ENCODE results near the gene BCL3.
A peak's percentile ranks its signal among the peaks of the same experiment; 100 is the strongest.
"Not testable (repeated sequence)": the region's sequence is repeated elsewhere in the genome, so short reads cannot be mapped to it uniquely, and the experiment has no call there.

Gene BCL3

GRCh38 chr19:44759083-44759804 lies 10.7 kb downstream of the BCL3 start:
- no peak for DNase-seq

- no peak for DNase-seq
Observed at GRCh38 chr19:44762038-44762437, 13.5 kb downstream of the BCL3 start.

DNA sequence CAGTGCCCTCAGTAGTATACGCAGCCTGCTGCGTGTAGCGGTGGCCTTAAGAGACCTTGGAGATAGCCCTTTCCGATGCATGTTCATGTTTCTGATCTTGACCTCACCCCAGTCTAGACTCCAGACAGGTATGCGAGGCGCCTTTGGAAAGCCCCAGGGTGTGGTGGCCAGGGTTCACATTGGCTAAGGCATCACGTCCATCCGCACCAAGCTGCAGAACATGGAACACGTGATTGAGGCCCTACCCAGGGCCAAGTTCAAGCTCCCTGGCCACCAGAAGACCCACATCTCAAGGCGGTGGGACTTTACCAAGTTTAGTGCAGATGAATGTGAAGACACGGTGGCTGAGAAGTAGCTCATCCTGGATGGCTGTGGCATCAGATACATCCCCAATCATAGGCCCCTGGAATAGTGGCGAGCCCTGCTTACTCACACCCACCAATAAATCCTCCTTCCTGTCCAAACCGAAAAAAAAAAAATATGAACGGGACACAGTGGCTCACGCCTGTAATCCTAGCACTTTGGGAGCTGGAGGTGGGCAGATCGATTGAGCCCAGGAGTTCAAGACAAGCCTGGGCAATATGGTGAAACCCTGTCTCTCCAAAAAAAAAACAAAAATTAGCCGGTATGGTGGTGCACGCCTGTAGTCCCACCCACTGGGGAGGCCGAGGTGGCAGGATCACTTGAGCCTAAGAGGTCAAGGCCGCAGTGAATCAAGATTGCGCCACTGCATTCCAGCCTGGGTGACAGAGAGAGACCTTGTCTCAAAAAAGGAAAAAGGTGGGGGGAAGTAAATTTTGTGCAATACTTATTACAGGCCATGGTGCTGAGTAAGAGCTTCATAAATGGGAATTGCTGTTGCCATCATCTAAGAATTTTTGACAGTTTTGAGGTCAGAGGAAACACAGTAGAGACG lies 16.8 kb downstream of the BCL3 start:
- no peak for DNase-seq

DNA sequence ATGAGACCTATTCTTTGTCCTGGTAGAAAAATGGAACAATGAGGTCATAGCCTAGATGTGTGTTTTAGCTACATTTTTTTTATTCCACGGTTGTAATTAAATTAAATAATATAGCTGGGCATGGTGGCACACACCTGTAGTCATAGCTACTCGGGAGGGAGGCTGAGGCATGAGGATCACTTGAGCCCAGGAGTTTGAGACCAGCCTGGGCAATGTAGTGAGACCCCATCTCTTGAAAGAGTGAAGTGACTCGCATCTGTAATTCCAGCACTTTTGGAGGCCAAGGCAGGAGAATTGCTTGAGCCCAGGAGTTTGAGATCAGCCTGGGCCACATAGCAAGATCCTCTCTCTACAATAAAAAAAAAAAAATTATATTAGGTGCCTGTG lies 17.4 kb downstream of the BCL3 start:
- no peak for DNase-seq

DNA sequence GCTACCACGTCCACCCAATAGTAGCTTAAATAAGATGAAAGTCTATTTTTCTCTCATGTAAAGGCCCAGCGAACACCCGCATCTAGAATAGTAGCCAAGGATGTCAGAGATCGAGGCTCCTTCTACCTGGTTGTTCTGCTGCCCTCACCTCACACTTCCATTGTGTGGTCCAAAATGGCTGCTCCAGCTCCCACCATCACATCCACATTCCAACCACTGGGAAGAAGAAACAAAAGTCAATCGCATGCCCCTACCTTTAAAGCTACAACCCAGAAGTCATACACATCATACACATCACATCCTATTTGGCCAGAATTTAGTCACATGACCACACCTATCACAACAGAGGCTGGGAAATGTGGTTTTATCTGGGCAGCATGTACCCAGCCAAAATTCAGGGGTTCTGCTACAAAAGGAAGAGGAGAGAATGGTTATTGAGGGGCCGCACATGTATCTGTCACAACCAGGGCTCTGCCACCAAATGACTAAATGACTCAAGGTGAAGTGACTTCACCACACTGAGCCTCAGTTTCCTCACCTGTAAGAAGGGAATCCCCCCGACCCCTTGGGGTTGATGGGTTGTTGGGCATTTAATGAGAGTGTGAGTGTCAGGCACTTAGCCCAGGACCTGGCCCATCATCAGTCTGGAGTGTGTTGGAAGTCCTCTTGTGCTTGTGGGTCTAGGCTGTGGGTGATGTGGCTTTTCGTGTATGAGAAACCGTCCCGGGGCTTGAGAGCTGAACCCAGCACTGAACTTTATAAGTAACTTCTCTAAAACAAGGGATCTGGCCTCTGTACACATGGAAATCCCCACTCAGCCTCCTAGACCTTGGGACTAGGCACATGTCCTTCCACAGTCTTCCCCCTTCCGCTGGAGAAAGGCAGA lies 19.0 kb downstream of the BCL3 start:
- DNase-seq: no peak

- DNase-seq: peak; percentile 98
Observed at GRCh38 chr19:44770550-44771257, 22.2 kb downstream of the BCL3 start.

- not testable (repeated sequence) for DNase-seq
Observed at GRCh38 chr19:44772144-44772543, 23.6 kb downstream of the BCL3 start.

GRCh38 chr19:44772959-44773358 lies 24.5 kb downstream of the BCL3 start:
- DNase-seq: no peak

- no peak for DNase-seq
Observed at GRCh38 chr19:44775676-44776240, 27.2 kb downstream of the BCL3 start.

- DNase-seq: no peak
Observed at GRCh38 chr19:44776402-44777096, 28.0 kb downstream of the BCL3 start.

DNA sequence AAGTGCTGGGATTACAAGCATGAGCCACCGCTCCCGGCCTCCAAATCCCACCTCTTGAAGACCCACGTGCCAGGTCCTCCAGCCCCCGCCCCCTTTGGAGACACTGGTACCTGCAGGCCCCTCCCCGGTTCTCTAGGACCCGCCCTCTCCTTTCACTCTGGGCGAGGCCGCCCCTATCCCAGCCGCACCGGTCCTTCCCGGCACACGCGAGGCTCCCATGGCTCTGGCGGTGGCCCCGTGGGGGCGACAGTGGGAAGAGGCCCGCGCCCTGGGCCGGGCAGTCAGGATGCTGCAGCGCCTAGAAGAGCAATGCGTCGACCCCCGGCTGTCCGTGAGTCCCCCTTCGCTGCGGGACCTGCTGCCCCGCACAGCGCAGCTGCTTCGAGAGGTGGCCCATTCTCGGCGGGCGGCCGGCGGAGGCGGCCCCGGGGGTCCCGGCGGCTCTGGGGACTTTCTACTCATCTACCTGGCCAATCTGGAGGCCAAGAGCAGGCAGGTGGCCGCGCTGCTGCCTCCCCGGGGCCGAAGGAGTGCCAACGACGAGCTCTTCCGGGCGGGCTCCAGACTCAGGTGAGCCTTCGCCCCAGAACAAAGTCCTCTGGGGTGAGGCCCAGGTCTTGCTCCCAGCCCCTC lies 29.3 kb downstream of the BCL3 start, which contains the start of gene CBLC:
Gene CBLC (plus strand): TSS at position 176 of the 633 bp plus-strand sequence. CDS start 42 bp downstream, at position 218.
- no peak for DNase-seq

GRCh38 chr19:44779150-44779549 lies 30.6 kb downstream of the BCL3 start:
- DNase-seq: no peak

DNA sequence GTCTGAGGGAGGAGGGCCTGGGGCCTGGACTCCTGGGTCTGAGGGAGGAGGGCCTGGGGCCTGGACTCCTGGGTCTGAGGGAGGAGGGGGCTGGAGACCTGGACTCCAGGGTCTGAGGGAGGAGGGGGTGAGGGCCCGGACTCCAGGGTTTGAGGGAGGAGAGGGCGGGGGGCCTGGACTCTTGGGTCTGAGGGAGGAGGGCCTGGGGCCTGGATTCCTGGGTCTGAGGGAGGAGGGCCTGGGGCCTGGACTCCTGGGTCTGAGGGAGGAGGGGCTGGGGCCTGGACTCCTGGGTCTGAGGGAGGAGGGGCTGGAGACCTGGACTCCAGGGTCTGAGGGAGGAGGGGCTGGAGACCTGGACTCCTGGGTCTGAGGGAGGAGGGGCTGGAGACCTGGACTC lies 33.2 kb downstream of the BCL3 start:
- not testable (repeated sequence) for DNase-seq

GRCh38 chr19:44782729-44783128 lies 34.2 kb downstream of the BCL3 start:
- DNase-seq: no peak

- DNase-seq: no peak
Observed at GRCh38 chr19:44783545-44783944, 35.0 kb downstream of the BCL3 start.

DNA sequence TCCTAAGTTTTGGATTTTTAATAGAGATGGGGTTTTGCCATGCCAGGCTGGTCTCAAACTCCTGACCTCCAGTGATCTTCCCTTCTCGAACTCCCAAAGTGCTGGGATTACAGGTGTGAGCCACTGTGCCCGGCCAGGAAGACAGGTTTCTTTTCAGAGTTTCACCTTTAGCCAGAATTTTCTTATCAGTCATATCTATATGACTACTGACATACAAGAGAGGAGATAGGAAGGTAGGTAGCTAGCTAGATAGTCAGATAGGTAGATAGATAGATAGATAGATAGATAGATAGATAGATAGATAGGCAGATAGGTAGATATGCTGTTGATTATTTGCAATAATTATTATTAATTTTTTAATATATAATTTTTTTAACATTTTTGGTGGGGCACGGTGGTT lies 36.8 kb downstream of the BCL3 start:
- DNase-seq: no peak

DNA sequence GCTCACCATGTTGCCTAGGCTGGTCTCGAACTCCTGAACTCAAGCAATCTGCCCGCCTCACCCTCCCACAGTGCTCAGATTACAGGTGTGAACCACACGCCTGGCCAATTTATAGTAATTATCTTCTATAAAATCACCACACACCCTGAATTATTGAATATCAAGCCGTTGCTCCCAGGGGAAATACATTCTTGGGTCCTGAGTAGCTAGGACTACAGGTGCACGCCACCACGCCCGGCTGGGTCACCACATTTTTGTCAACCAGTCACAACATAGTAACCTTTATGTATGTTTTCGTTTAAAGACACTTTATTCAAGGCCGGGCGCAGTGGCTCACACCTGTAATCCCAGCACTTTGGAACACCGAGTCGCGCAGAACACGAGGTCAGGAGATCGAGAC lies 37.5 kb downstream of the BCL3 start:
- DNase-seq: no peak

DNA sequence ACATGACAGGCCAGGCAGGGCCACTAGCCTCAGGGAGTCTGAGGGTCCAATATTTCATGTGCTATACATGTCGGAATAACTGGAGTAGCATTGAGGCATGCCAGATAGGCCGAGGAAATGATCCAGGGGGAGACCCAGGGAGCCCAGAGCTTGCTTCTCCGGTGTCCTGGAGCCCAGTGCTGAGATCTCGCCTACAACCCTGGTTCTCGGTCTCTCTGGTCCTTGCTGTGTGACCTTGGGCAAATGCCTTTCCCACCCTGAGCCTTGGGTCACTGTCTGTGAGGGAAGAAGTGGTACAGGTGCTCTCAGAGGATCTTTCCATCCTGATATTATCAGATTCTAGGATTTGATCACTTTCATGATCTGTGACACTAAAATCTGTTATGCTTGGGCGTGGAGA lies 40.5 kb downstream of the BCL3 start:
- no peak for DNase-seq

DNA sequence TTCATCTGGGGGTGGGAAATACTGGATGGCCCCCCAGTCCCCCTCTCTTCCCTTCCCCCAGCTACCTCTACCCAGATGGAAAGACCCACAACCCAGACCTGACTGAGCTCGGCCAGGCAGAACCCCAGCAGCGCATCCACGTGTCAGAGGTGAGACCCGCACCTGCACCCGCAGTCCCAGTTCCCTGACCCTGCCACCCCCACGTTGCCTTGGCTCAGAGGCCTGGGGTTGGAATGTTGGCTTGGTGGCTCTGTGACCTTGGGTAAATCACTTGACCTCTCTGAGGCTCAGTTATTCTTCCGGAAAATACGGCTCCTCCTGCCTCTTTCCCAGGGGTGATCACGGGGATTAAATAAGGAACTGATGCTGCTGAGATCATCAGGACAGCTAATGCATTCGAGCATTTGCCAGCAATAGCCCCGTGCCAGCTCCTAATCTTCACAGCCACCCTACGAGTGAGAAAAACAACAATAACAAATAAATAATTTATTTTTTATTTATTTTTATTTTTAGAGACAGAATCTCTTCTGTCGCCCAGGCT lies 41.5 kb downstream of the BCL3 start:
- DNase-seq: no peak

DNA sequence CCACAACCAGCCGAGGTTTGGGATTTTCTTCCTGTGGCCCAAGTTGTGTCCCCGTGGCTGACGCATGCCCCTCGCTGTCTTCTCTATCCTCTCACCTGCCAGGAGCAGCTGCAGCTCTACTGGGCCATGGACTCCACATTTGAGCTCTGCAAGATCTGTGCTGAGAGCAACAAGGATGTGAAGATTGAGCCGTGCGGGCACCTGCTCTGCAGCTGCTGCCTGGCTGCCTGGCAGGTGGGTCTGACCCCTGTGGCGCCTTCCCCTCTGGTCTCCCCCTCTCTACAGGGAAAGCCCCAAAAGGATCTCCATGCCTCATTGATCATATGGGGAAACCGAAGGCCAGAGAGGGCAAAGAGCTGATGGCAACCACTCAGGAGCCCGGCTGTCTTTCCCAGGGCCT lies 43.8 kb downstream of the BCL3 start:
- no peak for DNase-seq

DNA sequence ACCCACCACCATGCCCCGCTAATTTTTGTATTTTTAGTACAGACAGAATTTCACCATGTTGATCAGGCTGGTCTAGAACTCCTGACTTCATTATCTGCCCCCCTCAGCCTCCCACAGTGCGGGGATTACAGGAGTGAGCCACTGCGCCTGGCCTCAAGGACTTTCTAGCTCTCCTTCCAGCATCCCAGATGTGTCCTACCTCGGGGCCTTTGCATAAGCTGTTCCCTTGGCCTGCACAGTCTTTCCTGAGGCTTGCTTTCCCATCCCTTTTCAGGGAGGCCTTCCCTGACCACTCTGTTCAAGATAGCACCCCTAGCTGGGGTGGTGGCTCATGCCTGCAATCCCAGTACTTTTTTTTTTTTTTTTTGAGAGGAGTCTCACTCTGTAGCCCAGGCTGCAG lies 46.1 kb downstream of the BCL3 start:
- no peak for DNase-seq
